Retinal pigment epithelial cell (primary cell): Measurements from ENCODE around the gene RIN2.
A peak's percentile ranks its signal among the peaks of the same experiment; 100 is the strongest.

Experiments used
- DNase-seq: peaks from one replicate; pipeline ENCODE4 v3.0.0-alpha.2; 2010; ENCODE audit warnings: low read depth
- H3K4me3 ChIP-seq: 2 replicates; pipeline ENCODE4 v1.5.1; 2011; ENCODE audit warnings: mild to moderate bottlenecking, low read length, control low read depth, moderate library complexity
- TF ChIP-seq, protein P1 (sequence below): conservative IDR thresholded peaks from 2 replicates; pipeline ENCODE4 v1.5.1; 2011; ENCODE audit warnings: low read depth, low read length, control low read depth, inconsistent platforms

Gene RIN2

GRCh38 chr20:19773471-19773870 lies 15.4 kb downstream of the RIN2 start:
- DNase-seq: no peak
- TF ChIP-seq, protein P1, sequence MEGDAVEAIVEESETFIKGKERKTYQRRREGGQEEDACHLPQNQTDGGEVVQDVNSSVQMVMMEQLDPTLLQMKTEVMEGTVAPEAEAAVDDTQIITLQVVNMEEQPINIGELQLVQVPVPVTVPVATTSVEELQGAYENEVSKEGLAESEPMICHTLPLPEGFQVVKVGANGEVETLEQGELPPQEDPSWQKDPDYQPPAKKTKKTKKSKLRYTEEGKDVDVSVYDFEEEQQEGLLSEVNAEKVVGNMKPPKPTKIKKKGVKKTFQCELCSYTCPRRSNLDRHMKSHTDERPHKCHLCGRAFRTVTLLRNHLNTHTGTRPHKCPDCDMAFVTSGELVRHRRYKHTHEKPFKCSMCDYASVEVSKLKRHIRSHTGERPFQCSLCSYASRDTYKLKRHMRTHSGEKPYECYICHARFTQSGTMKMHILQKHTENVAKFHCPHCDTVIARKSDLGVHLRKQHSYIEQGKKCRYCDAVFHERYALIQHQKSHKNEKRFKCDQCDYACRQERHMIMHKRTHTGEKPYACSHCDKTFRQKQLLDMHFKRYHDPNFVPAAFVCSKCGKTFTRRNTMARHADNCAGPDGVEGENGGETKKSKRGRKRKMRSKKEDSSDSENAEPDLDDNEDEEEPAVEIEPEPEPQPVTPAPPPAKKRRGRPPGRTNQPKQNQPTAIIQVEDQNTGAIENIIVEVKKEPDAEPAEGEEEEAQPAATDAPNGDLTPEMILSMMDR: no peak
- no peak overlapping the region for H3K4me3 ChIP-seq

DNA sequence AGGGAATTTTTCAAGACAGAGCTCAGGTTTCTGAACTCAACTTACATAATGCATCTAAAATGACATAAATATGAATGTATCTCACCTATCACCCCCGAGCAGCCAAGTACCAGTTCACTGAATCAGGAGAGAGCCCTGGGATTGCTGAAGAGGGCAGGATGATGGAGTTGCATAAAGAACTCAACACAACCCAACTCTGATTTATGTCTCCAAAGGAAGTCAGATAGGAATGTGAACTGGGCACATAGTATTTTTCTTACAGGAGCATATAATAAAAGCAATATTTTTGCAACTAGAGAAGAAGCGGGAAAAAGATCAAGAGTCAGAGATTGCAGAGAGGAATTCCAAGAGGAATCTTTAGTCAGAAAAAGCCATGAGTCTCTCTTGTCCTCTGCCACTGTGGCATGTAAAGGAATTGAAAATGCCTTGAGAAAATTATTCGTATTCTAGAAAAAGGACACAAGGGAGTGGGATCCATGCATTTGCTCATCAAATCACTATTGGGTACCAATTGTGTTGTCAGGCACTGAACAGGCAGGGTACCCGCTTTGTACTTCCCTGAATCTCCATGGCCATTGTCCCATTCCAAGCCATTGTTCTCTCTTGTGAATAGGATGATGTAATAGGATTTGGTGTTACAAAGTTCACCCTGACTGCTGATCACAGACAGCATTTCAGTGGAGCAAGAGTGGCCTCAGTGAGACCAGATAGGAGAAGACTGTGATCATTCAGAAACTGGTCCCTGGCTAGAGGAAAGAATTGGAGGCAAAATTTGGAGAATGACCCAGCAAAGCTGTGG lies 16.3 kb downstream of the RIN2 start:
- H3K4me3 ChIP-seq: no peak overlapping the region
- TF ChIP-seq, protein P1: no peak
- DNase-seq: no peak

DNA sequence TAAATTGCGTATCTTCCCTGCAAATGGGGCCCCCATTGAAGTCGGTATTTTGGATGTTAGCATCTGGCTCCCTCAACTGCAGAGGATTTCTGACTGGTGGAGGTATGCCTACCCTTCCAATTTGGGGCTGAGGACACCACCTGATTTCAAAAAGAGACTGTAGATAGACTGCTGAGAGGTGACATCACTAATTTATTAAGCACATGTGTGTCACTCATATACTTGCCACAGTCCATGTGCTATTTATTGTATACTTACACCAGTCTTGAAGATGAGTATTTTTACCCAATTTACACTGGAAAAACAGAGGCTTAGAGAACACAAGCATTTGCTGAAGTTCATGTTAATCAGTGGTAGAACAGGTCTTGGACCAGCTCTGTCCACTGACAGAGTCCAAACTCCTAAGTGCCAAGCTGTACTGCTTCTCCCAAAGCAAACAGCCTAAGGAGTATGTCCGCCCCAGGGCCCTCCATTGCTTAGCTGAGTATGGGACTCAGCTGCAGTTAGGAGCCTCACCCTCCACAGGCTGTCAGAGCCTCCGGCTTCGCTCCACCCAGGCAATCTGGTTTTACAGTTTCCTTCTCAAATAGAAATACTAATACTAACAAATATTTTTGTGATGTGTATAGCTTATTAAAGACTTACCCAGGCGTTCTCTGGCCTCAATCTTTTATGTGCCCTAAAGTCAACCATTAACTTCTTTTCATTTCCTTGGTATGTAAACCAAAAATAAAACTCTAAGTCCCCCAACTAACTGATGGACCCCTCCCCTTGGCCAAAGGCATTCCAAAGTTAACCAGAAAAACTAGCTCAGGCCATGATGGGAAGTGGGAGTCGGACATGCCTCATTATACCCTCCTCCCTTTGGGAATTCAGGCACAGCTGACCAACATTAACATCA lies 17.5 kb downstream of the RIN2 start:
- DNase-seq: no peak
- TF ChIP-seq, protein P1: no peak
- H3K4me3 ChIP-seq: no peak overlapping the region

DNA sequence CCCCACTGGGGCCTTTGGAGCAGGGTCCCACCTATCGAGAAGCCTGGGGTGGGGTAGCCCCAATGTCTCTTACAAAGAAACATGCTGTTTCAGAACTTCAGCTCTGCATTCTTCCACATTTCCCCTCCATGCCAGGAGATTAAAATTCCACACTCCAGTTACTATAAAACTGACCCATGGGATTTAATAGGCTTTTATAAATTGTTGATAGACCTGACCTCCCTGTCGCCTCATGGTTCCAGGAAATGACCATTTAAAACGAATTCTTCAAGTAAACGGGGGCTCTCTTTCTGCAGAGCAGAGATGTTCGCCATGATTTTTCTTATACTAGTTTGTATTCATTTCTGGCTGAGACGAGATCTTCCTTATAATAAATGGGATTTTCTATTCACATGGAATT lies 19.3 kb downstream of the RIN2 start:
- DNase-seq: peak; percentile 51
- TF ChIP-seq, protein P1: no peak
- no peak overlapping the region for H3K4me3 ChIP-seq

DNA sequence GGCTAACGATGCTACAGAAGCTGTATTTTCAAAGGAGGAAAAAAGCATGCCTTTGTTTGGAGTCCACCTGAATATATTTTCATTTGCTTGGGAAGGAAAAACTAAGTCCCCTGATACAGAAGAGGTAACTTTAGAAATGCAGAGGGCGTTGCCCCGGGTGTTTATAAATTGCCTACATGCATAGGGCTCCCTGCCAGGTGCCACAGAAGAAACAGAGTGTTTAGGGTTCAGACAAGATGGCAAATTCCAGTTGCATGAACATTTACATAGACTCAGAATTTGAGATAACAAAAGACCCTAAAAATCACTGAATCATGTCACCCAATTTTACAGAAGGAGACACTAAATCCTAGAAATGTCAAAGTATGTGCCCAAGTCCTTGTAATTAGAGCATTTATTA lies 19.9 kb downstream of the RIN2 start:
- no peak overlapping the region for H3K4me3 ChIP-seq
- no peak for DNase-seq
- TF ChIP-seq, protein P1: no peak

DNA sequence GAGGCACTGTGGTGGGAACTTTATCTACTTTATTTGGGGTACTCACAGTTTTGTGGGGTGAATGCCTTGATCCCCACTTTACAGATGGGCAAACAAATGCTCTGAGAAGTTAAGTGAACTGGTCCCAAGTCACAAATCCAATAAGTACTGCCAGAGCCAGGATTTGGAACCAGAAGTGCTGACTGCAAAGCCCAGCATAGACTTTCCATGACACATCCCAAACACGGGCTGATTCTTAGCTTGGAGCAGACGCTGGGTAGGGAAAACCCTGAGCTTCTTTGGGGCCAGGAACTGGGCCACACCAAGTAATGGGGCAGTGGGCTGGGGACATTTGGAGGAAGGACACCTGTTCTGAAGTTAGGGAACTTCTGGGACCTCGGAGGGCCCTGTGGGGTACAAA lies 20.3 kb downstream of the RIN2 start:
- TF ChIP-seq, protein P1: no peak
- no peak overlapping the region for H3K4me3 ChIP-seq
- DNase-seq: no peak

DNA sequence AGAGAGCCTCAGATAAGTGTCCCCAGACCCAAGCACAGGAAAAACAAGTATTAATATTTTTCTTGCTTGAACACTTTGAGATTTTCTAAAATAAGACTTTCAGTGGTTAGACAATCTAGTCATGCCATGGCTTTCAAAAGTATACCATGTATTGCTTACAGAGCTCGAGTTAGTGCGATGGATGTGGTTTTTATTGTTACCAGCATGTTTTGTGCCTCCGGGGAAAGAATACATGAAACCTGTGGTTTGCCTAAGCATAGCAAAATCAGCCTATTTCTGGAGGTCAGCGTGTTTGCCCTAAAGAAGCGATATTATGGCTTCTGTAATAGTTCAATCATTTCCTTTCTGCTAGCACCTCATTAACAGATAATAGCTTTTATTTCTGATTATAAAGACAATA lies 21.6 kb downstream of the RIN2 start:
- no peak overlapping the region for H3K4me3 ChIP-seq
- no peak for DNase-seq
- TF ChIP-seq, protein P1: no peak
